ENCODE results near the gene DPYSL3. TPM values are rescaled to one million over a fixed set of nuclear protein-coding genes. Genes with fewer than 3 reads are reported as not detected.

The DPYSL3 gene
- polyA plus RNA-seq, 5 donors = 67.5 to 84.3 (median 73.3) TPM

GRCh38 chr5:147441191-147441695, 68.6 kb downstream of the DPYSL3 start:
- DNase-seq = no peak

- no peak for DNase-seq
Measured at GRCh38 chr5:147439254-147439653, 70.6 kb downstream of the DPYSL3 start.

GRCh38 chr5:147437161-147437596, 72.7 kb downstream of the DPYSL3 start:
- no peak for DNase-seq

- DNase-seq = no peak
Measured at GRCh38 chr5:147436596-147436995, 73.3 kb downstream of the DPYSL3 start.

GRCh38 chr5:147434049-147434448, 75.8 kb downstream of the DPYSL3 start:
- DNase-seq = no peak

GRCh38 chr5:147432323-147432722, 77.5 kb downstream of the DPYSL3 start:
- no peak for DNase-seq

- no peak for DNase-seq
Measured at GRCh38 chr5:147431586-147431985, 78.3 kb downstream of the DPYSL3 start.

GRCh38 chr5:147430628-147431027, 79.2 kb downstream of the DPYSL3 start:
- no peak for DNase-seq

GRCh38 chr5:147427521-147428401, 82.1 kb downstream of the DPYSL3 start:
- DNase-seq = no peak

- DNase-seq = no peak
Measured at GRCh38 chr5:147426640-147427327, 83.1 kb downstream of the DPYSL3 start.

- DNase-seq = no peak
Measured at GRCh38 chr5:147418613-147419012, 91.3 kb downstream of the DPYSL3 start.

- DNase-seq = peak; percentile 39 to 44
Measured at GRCh38 chr5:147417135-147417813, 92.6 kb downstream of the DPYSL3 start.

- no peak for DNase-seq
Measured at GRCh38 chr5:147415651-147416050, 94.2 kb downstream of the DPYSL3 start.

GRCh38 chr5:147413266-147413665, 96.6 kb downstream of the DPYSL3 start:
- no peak for DNase-seq

- DNase-seq = no peak
Measured at GRCh38 chr5:147412561-147412960, 97.3 kb downstream of the DPYSL3 start.

GRCh38 chr5:147411359-147412319, 98.2 kb downstream of the DPYSL3 start:
- DNase-seq = no peak

- DNase-seq = no peak
Measured at GRCh38 chr5:147410496-147411358, 99.1 kb downstream of the DPYSL3 start.

- no peak for DNase-seq
Measured at GRCh38 chr5:147408980-147409379, 100.9 kb downstream of the DPYSL3 start.

- DNase-seq = no peak
Measured at GRCh38 chr5:147407094-147407681, 102.7 kb downstream of the DPYSL3 start.

GRCh38 chr5:147406636-147407035, 103.2 kb downstream of the DPYSL3 start:
- DNase-seq = no peak
